GM10266 (cell line): ENCODE results near the gene KDSR.

ENCODE experiments used
- DNase-seq: peaks from one replicate; pipeline ENCODE4 v3.0.0; 2012; ENCODE audit errors: extremely low spot score
- TF ChIP-seq, protein P1 (sequence below): IDR thresholded peaks from 2 replicates; pipeline ENCODE4 v1.5.1; 2012; ENCODE audit warnings: mild to moderate bottlenecking, low read depth; ENCODE audit not compliant: control insufficient read depth, insufficient read depth; ENCODE audit errors: missing control alignments

Gene KDSR

DNA sequence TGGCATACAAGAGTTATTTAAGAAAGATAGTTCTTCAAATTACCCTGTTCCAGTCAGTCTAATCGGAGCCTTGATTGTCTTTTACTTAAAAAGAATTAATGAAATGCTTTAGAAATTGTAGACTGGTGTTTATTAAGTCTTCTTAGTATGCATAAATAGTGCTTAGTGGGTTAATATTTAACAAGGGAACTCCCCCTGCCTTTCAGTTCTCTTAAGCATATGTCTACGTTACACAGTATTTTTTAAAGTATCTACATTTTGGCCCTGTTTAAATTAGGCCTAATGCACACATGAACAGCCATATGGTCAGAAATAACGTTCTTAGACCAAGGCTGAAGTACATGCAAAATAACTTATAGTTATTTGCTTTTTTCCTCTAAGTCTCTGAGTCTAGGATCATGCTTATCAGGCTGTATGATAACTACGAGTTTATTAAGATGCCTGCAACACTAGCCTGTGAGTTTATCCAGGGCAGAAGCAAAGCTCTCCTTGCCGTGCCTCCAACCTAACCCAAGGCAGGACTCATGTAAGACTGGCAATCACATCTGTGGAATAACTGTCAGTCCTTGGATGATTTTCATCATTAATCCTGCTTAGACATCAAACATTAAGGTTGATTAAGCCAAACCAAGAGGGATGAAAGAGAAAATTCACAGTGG, 54.1 kb downstream of the KDSR start:
- no peak for DNase-seq
- TF ChIP-seq, protein P1, sequence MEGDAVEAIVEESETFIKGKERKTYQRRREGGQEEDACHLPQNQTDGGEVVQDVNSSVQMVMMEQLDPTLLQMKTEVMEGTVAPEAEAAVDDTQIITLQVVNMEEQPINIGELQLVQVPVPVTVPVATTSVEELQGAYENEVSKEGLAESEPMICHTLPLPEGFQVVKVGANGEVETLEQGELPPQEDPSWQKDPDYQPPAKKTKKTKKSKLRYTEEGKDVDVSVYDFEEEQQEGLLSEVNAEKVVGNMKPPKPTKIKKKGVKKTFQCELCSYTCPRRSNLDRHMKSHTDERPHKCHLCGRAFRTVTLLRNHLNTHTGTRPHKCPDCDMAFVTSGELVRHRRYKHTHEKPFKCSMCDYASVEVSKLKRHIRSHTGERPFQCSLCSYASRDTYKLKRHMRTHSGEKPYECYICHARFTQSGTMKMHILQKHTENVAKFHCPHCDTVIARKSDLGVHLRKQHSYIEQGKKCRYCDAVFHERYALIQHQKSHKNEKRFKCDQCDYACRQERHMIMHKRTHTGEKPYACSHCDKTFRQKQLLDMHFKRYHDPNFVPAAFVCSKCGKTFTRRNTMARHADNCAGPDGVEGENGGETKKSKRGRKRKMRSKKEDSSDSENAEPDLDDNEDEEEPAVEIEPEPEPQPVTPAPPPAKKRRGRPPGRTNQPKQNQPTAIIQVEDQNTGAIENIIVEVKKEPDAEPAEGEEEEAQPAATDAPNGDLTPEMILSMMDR: no peak

DNA sequence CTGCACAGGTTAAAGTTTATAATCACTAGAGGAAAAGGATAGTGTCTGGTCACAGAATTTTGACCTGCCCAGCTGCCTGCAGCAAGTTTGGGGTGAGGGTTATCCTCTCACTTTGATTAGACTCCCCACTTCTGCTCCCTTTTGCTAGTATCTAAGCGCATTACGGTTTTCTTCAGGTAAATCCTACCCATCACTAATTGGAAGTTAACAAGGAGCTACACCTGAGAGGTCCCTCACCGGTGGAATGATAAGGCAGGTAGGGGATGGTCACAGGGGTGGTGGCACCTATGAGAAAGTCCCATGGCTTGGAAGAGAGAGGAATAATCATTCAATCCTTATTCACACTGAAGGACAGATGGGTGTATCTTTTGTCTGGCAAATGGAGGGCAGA, 55.0 kb downstream of the KDSR start:
- TF ChIP-seq, protein P1: no peak

DNA sequence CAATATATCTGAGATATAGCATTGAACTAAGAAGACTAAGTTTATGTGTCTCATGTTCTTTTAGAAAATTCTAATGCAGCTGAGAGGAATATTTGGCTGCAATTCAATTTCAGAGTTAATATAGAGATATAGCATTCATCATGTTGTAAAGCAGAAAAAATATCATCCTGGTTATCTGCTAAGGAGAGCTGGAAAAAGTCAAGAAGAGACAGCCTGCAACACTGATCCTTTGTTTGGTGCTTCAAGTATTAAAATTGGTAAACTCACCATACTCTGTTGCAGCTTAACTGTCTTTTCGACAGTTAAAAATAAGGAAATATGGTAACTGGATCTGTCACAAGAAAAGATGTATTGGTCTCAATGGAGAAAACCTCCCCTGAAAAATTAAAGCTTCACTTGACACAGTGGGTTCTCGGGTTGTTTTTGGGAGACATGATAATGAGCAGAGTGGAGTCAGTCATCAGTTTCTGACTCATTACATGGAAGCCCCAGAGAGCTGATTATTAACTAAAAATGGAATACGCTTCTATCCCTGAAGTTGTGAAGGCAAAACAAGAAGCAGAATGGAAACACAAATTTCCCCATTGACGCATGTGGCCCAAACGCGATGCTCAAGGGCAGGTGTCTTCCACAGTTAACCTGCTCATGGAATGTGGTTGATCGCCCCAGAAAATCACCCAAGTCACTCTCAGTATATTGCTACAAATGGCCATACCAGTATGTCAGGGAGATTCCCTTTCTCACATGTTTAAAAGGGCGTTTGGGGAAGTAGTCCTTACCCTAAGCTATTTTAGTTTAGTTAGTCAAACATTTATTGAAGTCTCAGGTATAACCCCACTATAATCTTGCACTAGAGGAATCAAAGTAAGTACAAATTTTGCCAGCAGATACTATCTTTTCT, 55.6 kb downstream of the KDSR start:
- TF ChIP-seq, protein P1: no peak
- DNase-seq: peak; percentile 54

More for the DNA sequence above, 55.0 kb downstream of the KDSR start:
- no peak for DNase-seq

- no peak for DNase-seq
- TF ChIP-seq, protein P1: no peak
These were observed 57.6 kb downstream of the KDSR start for GRCh38 chr18:63309422-63309821.

DNA sequence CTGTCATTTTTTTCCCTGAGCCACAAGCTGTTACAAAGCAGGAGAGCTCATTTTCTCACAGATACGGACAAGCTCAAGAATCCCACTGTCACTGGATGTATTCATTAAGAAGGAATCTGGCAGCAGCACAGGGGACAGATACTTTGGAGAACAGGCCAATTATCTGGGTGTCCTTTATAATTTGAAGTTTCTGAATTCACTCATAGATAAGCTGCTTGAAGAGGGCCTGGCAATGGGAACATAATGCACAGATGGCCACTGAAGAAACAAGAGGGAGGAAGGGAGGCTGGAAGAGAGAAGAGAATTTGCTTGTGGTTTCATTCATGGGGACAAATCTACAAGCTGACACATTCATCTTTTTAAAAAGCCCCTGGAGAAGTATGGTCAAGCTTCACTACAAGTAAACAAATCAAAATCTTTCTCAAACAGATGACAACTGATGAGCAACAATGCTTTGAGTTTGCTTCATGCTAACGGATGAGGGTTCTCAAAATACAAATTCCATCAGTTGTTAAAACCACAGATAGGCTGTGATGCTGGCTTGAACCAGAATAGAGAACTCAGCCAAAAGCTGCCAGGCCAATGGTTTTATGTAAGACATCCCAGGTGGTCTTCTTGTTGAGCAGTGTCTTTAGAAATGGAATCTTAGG, 59.3 kb downstream of the KDSR start:
- DNase-seq: no peak
- TF ChIP-seq, protein P1: no peak

DNA sequence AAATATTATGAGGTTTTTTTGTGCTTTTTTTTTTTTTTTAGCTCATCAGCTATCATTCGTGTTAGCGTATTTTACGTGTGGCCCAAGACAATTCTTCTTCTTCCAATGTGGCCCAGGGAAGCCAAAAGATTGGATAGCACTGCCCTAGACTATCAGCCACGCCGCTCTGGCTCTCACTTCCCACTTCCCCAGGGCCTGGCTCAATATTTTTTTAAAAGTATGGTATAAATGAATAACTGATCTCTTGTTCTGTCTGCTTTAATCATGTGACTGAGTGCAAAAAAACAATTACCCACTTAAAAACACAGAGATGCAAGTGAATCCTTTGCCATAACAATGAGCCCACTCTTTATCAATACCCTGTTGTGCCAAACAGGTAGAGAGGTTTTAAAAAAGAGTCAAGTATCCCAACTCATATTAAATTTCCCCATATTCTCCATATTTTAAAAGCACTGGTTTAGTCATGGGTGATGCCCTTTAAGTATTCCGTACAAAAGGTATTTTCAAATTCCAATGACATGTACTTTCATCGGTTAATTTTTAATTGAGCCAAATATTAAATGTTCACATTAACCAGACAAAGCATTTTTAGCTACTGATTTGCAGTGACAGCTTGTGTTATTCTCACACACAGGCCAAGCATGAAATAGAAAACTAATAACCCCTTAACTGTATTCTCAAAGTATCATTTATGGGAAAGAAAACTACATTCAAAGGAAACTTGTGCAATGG, 60.0 kb downstream of the KDSR start:
- TF ChIP-seq, protein P1: no peak

More for the DNA sequence above, 60.0 kb downstream of the KDSR start:
- DNase-seq: no peak
